HG03097 (cell line): Measurements from ENCODE around the gene C6orf120.

Experiments used
- ATAC-seq: cut with Tn5 transposase; IDR thresholded peaks from one replicate; pipeline ENCODE4 v1.9.1; 2021; ENCODE audit not compliant: unreplicated experiment, low FRiP score

Gene C6orf120

GRCh38 chr6:169723991-169724493 is 22.1 kb downstream of the C6orf120 start:
- ATAC-seq: peak; percentile 26

- peak; percentile 38 for ATAC-seq
Measured at GRCh38 chr6:169724494-169725124, 22.7 kb downstream of the C6orf120 start, which contains the start of gene PHF10. PHF10 (minus strand) TSS chr6:169724500; CDS start chr6:169723931, 569 bp downstream.

GRCh38 chr6:169725125-169726048 is 23.5 kb downstream of the C6orf120 start:
- ATAC-seq: no peak

GRCh38 chr6:169726049-169726400 is 24.1 kb downstream of the C6orf120 start:
- no peak for ATAC-seq

- ATAC-seq: no peak
Measured at GRCh38 chr6:169726963-169727362, 25.0 kb downstream of the C6orf120 start.

- ATAC-seq: no peak
Measured at GRCh38 chr6:169729961-169730360, 28.0 kb downstream of the C6orf120 start.

- ATAC-seq: no peak
Measured at GRCh38 chr6:169738204-169738975, 36.5 kb downstream of the C6orf120 start.

GRCh38 chr6:169738976-169739529 is 37.1 kb downstream of the C6orf120 start:
- no peak for ATAC-seq

- ATAC-seq: no peak
Measured at GRCh38 chr6:169741344-169741743, 39.4 kb downstream of the C6orf120 start.

GRCh38 chr6:169745405-169745804 is 43.5 kb downstream of the C6orf120 start:
- ATAC-seq: no peak

GRCh38 chr6:169746556-169746955 is 44.6 kb downstream of the C6orf120 start:
- no peak for ATAC-seq

- peak; percentile 98 for ATAC-seq
Measured at GRCh38 chr6:169751242-169752073, 49.5 kb downstream of the C6orf120 start, which contains the start of the genes DYNLT2 and ERMARD. DYNLT2 (minus strand) TSS chr6:169751572; CDS start chr6:169751458, 114 bp downstream. ERMARD (plus strand) TSS chr6:169751622; CDS start chr6:169751658, 36 bp downstream.

GRCh38 chr6:169752074-169752623 is 50.2 kb downstream of the C6orf120 start:
- ATAC-seq: no peak
